Subcutaneous abdominal adipose tissue (tissue), 5 donors: ENCODE results near the gene PHF21A.

Source experiments
- H3K27ac ChIP-seq: one replicate; pipeline ENCODE4 v1.7.0; 2013; ENCODE audit warnings: low read depth, mild to moderate bottlenecking, inconsistent platforms, low read length, moderate library complexity
- H3K27me3 ChIP-seq, 5 donors: one replicate each; pipeline ENCODE4 v1.7.0; 2013; ENCODE audit warnings: low read length in 5 of 5, inconsistent platforms in 1 of 5; ENCODE audit not compliant: control insufficient read depth in 5 of 5, insufficient read depth in 4 of 5
- H3K36me3 ChIP-seq, 5 donors: one replicate each; pipeline ENCODE4 v1.7.0; 2013; ENCODE audit warnings: low read length in 5 of 5; ENCODE audit not compliant: control insufficient read depth in 5 of 5, insufficient read depth in 5 of 5
- H3K4me1 ChIP-seq, 5 donors: one replicate each; pipeline ENCODE4 v1.7.0; 2013; ENCODE audit warnings: low read length in 5 of 5, mild to moderate bottlenecking in 3 of 5, moderate library complexity in 1 of 5; ENCODE audit not compliant: control insufficient read depth in 5 of 5, insufficient read depth in 5 of 5
- H3K4me3 ChIP-seq, 5 donors: one replicate each; pipeline ENCODE4 v1.7.0; 2013; ENCODE audit warnings: low read length in 5 of 5, low read depth in 1 of 5
- H3K9ac ChIP-seq, 5 donors: one replicate each; pipeline ENCODE4 v1.7.0; 2013; ENCODE audit warnings: low read length in 5 of 5, mild to moderate bottlenecking in 4 of 5, moderate library complexity in 3 of 5
- H3K9me3 ChIP-seq, 5 donors: one replicate each; pipeline ENCODE4 v1.7.0; 2013; ENCODE audit warnings: low read length in 5 of 5; ENCODE audit not compliant: control insufficient read depth in 5 of 5
- donor health status: healthy.
- donor health status: healthy.
- donor health status: healthy.
- donor health status: healthy.
- donor health status: healthy.

The PHF21A gene

DNA sequence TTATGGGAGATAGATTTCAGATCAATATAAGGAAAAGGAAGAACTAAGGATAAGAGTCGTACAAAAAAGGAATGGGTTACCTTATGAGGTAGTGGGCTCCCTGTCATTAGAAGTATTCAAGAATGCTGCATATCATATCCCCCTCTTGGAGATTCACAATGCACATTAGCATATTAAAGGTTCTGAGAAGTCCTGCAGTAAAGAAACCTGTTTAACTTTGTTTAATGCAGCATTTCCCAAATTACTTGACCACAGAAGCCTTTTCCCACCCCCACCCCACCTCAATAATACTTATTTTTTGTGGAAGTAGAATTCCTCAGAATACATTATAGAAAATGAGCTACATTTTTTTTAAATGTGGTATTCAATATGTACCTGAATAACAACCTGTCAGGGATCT lies 30.9 kb downstream of the PHF21A start:
- H3K27ac ChIP-seq: no peak overlapping the region
- peaks cover 0 to 5% (median 0%) of the 10 kb centered on the region in 5 donors for H3K4me1 ChIP-seq
- H3K4me3 ChIP-seq: no peak overlapping the region
- H3K36me3 ChIP-seq: peaks cover 0 to 14% (median 8%) of the 10 kb centered on the region in 5 donors
- H3K27me3 ChIP-seq: no peaks in the 10 kb centered on the region
- H3K9me3 ChIP-seq: no peaks in the 10 kb centered on the region
- no peak overlapping the region for H3K9ac ChIP-seq

DNA sequence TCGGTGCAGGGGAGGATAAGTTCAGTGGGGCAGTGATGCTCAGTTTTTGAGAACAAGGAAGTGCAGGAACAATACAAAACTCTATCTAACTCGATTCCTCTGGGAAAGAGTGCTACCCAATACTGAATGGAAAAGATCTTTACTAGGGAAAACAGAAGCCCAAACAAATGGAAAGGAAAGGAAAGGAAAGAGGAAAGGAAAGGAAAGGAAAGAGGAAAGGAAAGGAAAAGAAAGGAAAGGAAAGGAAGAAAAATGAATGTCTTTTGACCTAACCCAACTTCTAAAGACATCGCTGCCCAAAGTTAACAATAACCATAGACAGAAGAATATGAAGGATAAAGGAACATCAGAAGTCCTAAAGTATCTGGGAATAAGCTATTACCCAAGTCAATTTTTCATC lies 41.6 kb downstream of the PHF21A start:
- no peak overlapping the region for H3K27ac ChIP-seq
- no peak overlapping the region for H3K4me3 ChIP-seq
- H3K36me3 ChIP-seq: peaks cover 7 to 33% (median 17%) of the 10 kb centered on the region in 5 donors
- no peaks in the 10 kb centered on the region for H3K9me3 ChIP-seq
- no peaks in the 10 kb centered on the region for H3K27me3 ChIP-seq
- H3K9ac ChIP-seq: no peak overlapping the region
- H3K4me1 ChIP-seq: no peaks in the 10 kb centered on the region

DNA sequence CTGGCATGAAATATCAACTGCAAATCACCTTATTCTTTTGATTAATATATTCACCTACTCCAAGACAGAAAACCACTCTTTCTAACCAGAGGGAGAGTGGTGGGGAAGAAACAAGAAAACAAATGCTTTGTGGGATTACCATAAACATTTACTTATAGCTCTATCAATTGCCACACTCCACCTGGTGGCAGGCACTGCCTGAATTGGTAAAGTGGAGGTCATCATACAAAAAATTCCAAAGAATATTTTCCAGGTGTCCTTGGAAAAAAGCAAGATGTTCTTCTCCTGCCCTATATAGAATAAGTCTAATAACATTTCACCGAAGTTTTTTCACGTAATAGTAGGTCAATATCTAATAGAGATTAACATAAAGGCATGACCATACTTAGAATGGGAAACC lies 45.3 kb downstream of the PHF21A start:
- Histone ChIP-seq H3K9ac (no peak overlapping the region), H3K27me3 (no peaks in the 10 kb centered on the region), H3K36me3 (peaks cover 5 to 18% (median 13%) of the 10 kb centered on the region in 5 donors), H3K27ac (no peak overlapping the region), H3K9me3 (no peaks in the 10 kb centered on the region), H3K4me3 (no peak overlapping the region), H3K4me1 (peaks cover 3 to 10% (median 6%) of the 10 kb centered on the region in 5 donors)

DNA sequence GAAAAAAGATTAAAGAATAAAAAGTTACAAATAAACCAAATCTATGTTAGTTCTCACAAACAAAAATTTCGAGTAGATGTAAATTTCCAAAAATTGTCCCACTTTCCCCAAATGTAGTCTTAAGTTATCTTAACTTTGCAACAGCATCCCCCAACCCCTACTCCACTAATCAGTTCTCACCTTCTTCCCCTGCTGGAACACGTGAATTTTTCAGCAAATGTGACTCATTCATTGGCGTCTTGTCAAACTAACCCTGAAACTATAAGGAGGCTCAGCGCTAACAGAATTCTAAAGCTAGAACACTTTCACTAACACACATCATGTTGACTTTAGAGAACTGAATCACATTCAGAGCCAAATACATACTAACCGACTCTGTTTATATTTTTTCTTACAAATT lies 46.1 kb downstream of the PHF21A start:
- no peaks in the 10 kb centered on the region for H3K27me3 ChIP-seq
- peaks cover 3 to 10% (median 6%) of the 10 kb centered on the region in 5 donors for H3K4me1 ChIP-seq
- peaks cover 5 to 17% (median 13%) of the 10 kb centered on the region in 5 donors for H3K36me3 ChIP-seq
- H3K27ac ChIP-seq: no peak overlapping the region
- H3K4me3 ChIP-seq: no peak overlapping the region
- H3K9ac ChIP-seq: no peak overlapping the region
- no peaks in the 10 kb centered on the region for H3K9me3 ChIP-seq

DNA sequence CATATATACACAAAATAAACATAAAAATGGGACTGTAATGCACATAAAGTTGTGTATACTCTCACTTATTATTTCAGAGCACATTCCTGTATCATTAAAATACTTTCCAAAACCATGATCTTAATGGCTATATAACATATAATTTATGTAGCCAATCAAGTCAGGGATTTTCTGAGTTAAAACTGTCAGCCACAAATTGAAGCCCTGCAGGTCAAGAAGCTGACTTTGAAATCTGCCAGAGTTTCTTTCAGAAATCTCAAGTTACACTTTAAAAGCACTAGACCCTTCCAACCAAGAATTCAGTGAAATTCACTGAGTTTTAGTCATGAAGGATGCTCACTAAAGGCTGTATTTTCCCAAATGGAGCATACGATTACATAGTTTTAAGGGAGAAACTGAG lies 47.6 kb downstream of the PHF21A start:
- no peak overlapping the region for H3K4me3 ChIP-seq
- H3K9me3 ChIP-seq: no peaks in the 10 kb centered on the region
- no peaks in the 10 kb centered on the region for H3K27me3 ChIP-seq
- H3K27ac ChIP-seq: no peak overlapping the region
- no peak overlapping the region for H3K9ac ChIP-seq
- H3K36me3 ChIP-seq: peaks cover 5 to 23% (median 13%) of the 10 kb centered on the region in 5 donors
- H3K4me1 ChIP-seq: peaks cover 3 to 10% (median 6%) of the 10 kb centered on the region in 5 donors

DNA sequence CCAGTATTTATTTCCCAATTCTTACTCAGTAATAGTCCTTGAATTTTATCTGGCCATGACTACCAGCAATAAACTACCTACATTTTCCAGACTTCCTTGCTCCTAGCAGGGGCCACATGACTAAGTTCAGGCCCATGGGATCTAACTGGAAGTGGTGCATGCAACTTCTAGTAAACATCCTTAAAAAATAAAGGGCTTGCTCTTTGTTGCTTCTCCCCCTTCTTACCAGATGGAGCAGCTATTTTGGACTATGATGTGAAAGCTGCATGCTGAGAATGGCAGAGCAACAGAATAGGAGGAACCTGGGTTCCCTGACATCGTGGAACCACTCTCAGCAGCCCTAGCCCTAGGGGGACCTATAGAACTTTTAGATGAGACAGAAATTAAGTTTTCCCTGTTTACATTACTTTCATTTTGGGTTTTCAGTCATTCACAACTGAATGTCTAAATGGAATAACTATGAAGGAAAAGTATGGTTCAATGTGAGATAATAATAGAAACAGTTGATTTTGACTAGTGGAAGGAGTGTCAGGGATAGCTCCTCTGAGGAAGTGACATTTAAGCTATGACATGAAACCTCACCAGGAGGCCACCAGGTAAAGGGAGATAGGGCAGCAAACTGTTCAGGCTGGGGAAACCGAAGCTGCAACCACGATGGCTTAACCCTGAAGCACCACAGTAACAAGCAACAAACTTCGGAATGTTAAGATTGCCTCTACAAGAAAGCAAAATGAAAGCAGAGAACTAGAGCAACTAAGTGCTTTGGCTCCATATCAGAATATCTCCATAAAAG lies 48.9 kb downstream of the PHF21A start:
- Histone ChIP-seq H3K9me3 (no peaks in the 10 kb centered on the region), H3K9ac (no peak overlapping the region), H3K27ac (peak overlapping the region; percentile 57), H3K4me3 (no peak overlapping the region), H3K27me3 (no peaks in the 10 kb centered on the region), H3K36me3 (peaks cover 7 to 29% (median 13%) of the 10 kb centered on the region in 5 donors), H3K4me1 (peaks cover 3 to 10% (median 6%) of the 10 kb centered on the region in 5 donors)

DNA sequence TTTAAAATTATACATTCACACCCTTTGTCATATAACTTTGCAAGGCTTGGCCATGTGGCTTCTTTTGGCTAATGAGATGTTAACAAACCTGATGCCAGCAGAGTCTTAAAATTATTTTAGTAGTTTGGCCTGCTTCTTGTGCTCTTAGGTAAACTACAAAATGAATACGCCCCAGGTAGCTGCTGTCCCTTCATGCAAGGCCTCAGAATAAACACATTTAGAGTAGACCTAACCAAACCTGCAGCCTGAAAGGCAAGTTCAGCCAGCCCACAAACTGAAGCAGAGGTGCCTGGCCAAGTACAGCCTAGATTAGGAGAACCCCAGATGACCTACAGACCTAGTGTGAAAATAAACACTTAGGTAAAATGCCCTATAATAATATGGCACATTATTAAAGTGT lies 50.2 kb downstream of the PHF21A start:
- H3K27ac ChIP-seq: no peak overlapping the region
- H3K27me3 ChIP-seq: no peaks in the 10 kb centered on the region
- H3K4me3 ChIP-seq: no peak overlapping the region
- peaks cover 3 to 10% (median 6%) of the 10 kb centered on the region in 5 donors for H3K4me1 ChIP-seq
- no peak overlapping the region for H3K9ac ChIP-seq
- peaks cover 7 to 20% (median 14%) of the 10 kb centered on the region in 5 donors for H3K36me3 ChIP-seq
- no peaks in the 10 kb centered on the region for H3K9me3 ChIP-seq

DNA sequence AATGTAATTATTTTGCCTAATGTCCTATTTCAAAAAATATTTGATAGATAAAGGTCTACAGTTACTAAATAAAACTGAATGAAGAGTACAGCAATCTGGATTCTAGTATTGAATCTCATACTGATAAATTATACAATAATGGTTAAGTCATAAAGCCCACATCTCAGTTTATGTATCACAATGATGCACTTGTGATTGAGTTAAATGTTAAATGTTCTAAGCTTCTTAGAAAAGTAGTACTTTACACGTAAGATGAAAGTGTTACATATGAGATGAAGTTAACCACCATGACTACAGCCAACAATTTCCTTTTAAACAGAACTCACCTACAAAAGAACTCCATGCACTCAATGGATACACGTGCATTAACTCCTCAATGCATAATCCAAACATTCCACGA lies 51.7 kb downstream of the PHF21A start:
- H3K9ac ChIP-seq: no peak overlapping the region
- no peak overlapping the region for H3K4me3 ChIP-seq
- H3K27ac ChIP-seq: no peak overlapping the region
- H3K36me3 ChIP-seq: peaks cover 5 to 26% (median 9%) of the 10 kb centered on the region in 5 donors
- H3K27me3 ChIP-seq: no peaks in the 10 kb centered on the region
- H3K4me1 ChIP-seq: peaks cover 3 to 10% (median 6%) of the 10 kb centered on the region in 5 donors
- no peaks in the 10 kb centered on the region for H3K9me3 ChIP-seq

DNA sequence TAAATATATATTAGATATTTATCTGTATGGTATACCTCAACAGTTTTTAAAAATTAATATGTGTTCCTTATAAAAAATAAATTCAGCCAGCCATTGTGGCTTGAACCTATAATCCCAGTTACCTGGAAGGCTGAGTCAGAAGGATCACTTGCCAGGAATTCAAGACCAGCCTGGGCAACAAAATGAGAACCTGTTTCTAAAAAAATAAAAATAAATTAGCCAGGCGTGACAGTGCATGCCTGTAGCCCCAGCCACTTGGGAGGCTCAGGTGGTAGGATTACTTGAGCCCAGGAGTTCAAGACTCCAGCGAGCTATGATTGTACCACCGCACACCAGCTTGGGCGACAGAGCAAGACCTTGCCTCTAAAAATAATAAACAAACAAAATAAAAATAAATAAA lies 54.9 kb downstream of the PHF21A start:
- no peaks in the 10 kb centered on the region for H3K9me3 ChIP-seq
- H3K27ac ChIP-seq: no peak overlapping the region
- H3K36me3 ChIP-seq: peaks cover 5 to 31% (median 9%) of the 10 kb centered on the region in 5 donors
- no peaks in the 10 kb centered on the region for H3K27me3 ChIP-seq
- peak overlapping the region in 1 of 5 donors; percentile 41 for H3K9ac ChIP-seq
- H3K4me1 ChIP-seq: no peaks in the 10 kb centered on the region
- H3K4me3 ChIP-seq: no peak overlapping the region

DNA sequence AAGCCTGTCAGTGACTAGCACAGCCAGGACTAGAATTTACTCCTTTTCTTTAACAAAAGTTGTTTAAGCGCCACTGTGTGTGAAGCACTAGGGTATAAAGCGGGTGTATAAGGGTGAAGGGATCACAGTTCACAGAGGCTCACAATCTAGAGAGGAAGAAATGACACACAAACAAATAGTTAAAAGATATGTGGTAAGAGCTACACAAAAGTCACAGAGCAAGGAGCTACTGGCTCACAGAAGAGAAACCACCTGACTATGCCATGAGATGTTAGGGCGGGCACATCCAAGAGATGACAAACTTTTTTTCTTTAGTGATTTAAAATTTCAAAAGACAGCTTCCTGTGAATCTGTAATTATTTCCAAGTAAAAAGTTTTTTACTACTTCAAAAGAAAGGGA lies 55.6 kb downstream of the PHF21A start:
- H3K9ac ChIP-seq: no peak overlapping the region
- peaks cover 5 to 31% (median 9%) of the 10 kb centered on the region in 5 donors for H3K36me3 ChIP-seq
- H3K4me3 ChIP-seq: no peak overlapping the region
- H3K4me1 ChIP-seq: no peaks in the 10 kb centered on the region
- H3K9me3 ChIP-seq: no peaks in the 10 kb centered on the region
- H3K27ac ChIP-seq: no peak overlapping the region
- no peaks in the 10 kb centered on the region for H3K27me3 ChIP-seq
